ENCODE data around the gene HS2ST1. TPM values are rescaled to one million over a fixed set of nuclear protein-coding genes. Genes with fewer than 3 reads are reported as not detected.
A peak's percentile ranks its signal among the peaks of the same experiment; 100 is the strongest.
"Not testable (repeated sequence)": the region's sequence is repeated elsewhere in the genome, so short reads cannot be mapped to it uniquely, and the experiment has no call there.

Gene HS2ST1
- total RNA-seq, 1 donor from 2014 or later: 28.9 TPM

GRCh38 chr1:86965827-86966182, 51.4 kb downstream of the HS2ST1 start:
- DNase-seq (ENCODE audit: low read depth): no peak

GRCh38 chr1:86970938-86971337, 56.5 kb downstream of the HS2ST1 start:
- no peak for DNase-seq (ENCODE audit: low read depth)

- no peak for DNase-seq (ENCODE audit: low read depth)
These were observed 57.3 kb downstream of the HS2ST1 start for GRCh38 chr1:86971778-86972177.

DNA sequence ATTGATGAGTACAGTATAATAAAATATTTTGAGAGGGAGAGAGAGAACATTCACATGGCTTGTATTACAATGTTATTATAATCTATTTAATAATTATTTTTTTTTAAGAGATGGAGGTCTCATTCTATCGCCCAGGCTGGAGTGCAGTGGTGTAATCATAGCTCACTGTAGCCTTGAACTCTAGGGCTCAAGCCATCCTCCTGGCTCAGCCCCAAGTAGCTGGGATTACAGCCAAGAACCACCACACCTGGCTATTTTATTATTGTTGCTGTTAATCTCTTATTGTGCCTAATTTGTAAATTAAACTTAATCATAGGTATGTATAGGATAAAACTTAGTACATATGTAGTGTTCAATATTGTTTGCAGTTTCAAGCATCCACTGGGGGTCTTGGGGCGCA, 57.8 kb downstream of the HS2ST1 start:
- peak; percentile 11 for DNase-seq (ENCODE audit: low read depth)

GRCh38 chr1:86975993-86976550, 61.6 kb downstream of the HS2ST1 start:
- DNase-seq (ENCODE audit: low read depth): peak; percentile 18

GRCh38 chr1:86976664-86977063, 62.2 kb downstream of the HS2ST1 start:
- no peak for DNase-seq (ENCODE audit: low read depth)

GRCh38 chr1:86981482-86982213, 67.2 kb downstream of the HS2ST1 start:
- no peak for DNase-seq (ENCODE audit: low read depth)

- not testable (repeated sequence) for DNase-seq (ENCODE audit: low read depth)
These were observed 69.2 kb downstream of the HS2ST1 start for GRCh38 chr1:86983677-86984076.

DNA sequence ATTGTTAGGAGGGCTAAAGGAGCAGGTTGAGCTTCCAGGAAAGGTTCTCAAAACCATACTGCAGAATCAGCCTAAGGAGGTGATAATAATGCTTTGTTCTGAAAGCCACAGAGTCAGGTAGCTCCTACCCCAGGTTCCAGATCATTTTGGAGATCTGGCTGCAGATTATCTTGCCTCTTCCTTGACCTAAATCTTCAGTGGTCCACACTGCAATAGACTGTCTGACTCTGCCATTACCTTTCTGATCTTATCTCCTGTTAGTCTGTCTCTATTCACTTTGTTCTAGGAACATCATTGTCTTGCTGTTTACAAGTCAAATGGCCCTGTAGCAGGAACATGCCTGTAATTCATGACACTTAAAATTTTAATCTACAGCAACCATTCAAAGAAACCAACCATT, 73.0 kb downstream of the HS2ST1 start:
- DNase-seq (ENCODE audit: low read depth): no peak

- no peak for DNase-seq (ENCODE audit: low read depth)
These were observed 74.4 kb downstream of the HS2ST1 start for GRCh38 chr1:86988835-86989234.

DNA sequence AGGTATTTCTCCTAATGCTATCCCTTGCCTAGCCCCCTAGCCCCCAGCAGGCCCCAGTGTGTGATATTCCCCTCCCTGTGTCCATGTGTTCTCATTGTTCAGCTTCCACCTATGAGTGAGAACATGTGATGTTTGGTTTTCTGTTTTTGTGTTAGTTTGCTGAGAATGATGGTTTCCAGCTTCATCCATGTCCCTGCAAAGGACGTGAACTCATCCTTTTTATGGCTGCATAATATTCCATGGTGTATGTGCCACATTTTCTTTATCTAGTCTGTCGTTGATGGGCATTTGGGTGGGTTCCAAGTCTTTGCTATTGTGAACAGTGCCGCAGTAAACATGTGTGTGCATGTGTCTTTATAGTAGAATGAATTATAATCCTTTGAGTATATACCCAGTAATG, 75.3 kb downstream of the HS2ST1 start:
- not testable (repeated sequence) for DNase-seq (ENCODE audit: low read depth)

GRCh38 chr1:86990826-86991225, 76.4 kb downstream of the HS2ST1 start:
- DNase-seq (ENCODE audit: low read depth): no peak

GRCh38 chr1:86991549-86992186, 77.2 kb downstream of the HS2ST1 start:
- DNase-seq (ENCODE audit: low read depth): no peak

DNA sequence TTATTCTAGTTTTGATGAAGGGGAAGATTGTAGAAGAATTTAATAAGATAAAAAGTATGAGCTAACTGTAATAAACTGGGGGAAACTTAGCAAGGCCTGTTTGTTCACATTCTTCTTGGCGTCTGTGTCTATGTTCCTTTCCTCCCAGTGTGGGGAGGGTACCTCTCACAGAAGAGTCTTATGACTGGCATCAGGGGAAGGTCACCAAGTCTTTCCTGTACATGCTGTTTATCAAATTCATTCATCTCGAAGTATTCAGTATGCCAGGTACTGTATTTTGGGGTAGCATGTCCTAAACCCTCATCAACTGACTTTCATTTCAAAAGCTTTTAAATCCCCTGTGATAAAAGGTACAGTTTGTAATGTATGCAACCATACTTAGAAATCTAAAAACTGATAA, 78.4 kb downstream of the HS2ST1 start:
- DNase-seq (ENCODE audit: low read depth): no peak

DNA sequence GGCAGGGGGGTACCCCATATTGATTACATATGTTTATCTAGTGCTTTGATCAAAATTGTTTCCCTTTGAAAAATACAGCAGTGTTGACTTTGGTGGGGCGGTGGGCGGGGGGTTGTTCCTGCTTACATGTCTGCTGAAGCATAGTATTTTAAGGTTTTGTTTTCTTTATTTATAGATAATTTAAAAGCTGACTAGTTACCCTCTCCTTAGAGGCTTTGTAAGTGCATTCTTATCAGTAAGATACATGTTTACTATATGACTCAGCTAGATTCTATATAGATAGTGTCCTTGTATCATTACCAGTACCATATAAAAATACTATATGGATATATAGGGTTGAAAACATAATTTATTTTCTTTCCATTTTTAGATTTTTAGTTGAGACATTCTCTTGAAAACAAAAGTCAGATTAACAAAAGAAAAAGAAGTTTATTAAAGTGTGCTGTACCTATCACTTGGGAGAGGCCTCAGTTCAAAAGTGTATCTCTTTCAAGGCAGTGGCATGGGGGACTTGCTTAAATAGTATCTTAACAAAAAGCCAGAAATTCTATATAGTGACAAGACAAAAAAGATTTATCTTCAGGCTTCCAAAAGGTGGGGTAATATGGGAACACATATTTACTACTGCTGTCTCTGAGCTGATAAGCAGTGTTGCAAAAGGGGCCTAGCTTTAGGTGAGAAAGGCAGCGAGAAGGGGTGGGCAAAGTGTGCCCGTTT, 79.0 kb downstream of the HS2ST1 start:
- DNase-seq (ENCODE audit: low read depth): no peak

DNA sequence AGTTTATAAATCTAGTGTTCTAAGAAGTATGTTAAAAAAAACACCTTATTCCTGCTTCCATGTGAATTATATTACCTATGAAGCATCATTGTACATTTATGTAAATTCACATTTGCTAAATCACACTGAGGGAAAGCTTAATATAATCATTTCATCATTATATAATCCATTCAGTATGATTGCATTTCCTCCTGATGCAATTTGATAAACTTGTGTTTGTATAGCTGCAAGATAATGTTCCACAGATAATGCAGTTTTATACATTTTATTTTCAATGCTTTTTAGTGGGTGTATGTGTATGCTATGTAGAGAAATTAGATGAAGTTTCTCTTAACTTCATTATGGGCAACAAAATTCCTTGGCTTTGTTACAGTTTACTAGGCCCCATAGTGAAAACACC, 79.6 kb downstream of the HS2ST1 start:
- DNase-seq (ENCODE audit: low read depth): no peak

DNA sequence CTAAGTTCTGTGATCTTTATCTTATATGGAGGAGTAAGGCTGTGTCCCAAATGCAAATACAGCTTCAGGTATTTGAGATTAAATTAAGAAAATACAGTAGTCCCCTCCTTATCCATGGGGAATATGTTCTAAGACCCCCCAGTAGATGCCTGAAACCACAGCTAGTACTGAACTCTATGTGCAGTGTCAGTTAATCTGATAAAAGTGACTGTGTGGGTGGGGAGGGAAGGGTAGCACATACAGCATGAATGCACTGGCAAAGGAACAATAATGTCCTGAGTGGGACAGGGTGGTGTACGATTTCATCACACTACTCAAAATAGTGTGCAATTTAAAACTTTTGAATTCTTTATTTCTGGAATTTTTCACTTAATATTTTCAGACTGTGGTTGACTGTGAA, 83.1 kb downstream of the HS2ST1 start:
- DNase-seq (ENCODE audit: low read depth): no peak

DNA sequence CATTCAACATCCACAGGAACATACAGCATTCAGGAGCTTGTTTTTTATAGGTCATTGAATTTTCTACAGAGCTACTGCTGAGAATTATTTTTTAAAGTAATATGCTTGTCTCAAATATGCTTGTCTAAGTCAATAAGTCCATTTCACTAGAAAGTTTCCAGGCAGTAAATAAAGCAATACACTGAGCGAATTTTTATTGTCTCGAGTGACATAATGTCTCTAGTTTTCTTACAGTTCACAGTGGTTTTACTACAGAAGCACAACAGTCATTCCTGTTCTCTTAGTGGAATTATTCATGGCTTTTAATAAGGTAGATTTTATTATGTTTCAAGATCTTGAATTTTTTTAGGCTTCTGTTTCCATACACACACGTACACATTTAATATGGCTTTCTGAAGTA, 83.8 kb downstream of the HS2ST1 start:
- DNase-seq (ENCODE audit: low read depth): no peak

- DNase-seq (ENCODE audit: low read depth): no peak
These were observed 84.3 kb downstream of the HS2ST1 start for GRCh38 chr1:86998727-86999126.

- DNase-seq (ENCODE audit: low read depth): no peak
These were observed 86.0 kb downstream of the HS2ST1 start for GRCh38 chr1:87000460-87000859.

GRCh38 chr1:87004857-87005256, 90.4 kb downstream of the HS2ST1 start:
- no peak for DNase-seq (ENCODE audit: low read depth)

GRCh38 chr1:87007323-87007722, 92.9 kb downstream of the HS2ST1 start:
- DNase-seq (ENCODE audit: low read depth): no peak
